Sigmoid colon (tissue), 7 donors: ENCODE results near the gene HABP4. TPM values are rescaled to one million over a fixed set of nuclear protein-coding genes. Genes with fewer than 3 reads are reported as not detected.
A peak's percentile ranks its signal among the peaks of the same experiment; 100 is the strongest.

Experiments used
- DNase-seq: peaks from one replicate; pipeline ENCODE4 v3.0.0-alpha.2; 2019
- H3K27ac ChIP-seq, 4 donors: fragments of 200-600 bp; sonication (generic); one replicate each; pipeline ENCODE4 v1.5.1; 2016 to 2019; ENCODE audit warnings: mild to moderate bottlenecking in 1 of 4
- H3K27me3 ChIP-seq, 3 donors: fragments of 200-600 bp; sonication (generic); one replicate each; pipeline ENCODE4 v1.5.1; 2019; ENCODE audit warnings: mild to moderate bottlenecking in 1 of 3
- H3K36me3 ChIP-seq, 4 donors: fragments of 200-600 bp; sonication (generic); one replicate each; pipeline ENCODE4 v1.5.1; 2016 to 2019
- H3K4me1 ChIP-seq, 4 donors: fragments of 200-600 bp; sonication (generic); one replicate each; pipeline ENCODE4 v1.5.1; 2017 to 2019
- H3K4me3 ChIP-seq, 4 donors: fragments of 200-600 bp; sonication (generic); one replicate each; pipeline ENCODE4 v1.5.1; 2017 to 2019; ENCODE audit warnings: mild to moderate bottlenecking in 2 of 4, moderate library complexity in 1 of 4
- H3K9me3 ChIP-seq, 4 donors: fragments of 200-600 bp in 3 of 4; sonication (generic) in 3 of 4; one replicate each; pipeline versions ENCODE4 v1.5.1 to v1.6.1; 2013 to 2019
- CTCF ChIP-seq, 4 experiments: fragments of 450-650 bp in 3 of 4; fragments of 200-600 bp in 1 of 4; IDR thresholded peaks; one replicate each; pipeline ENCODE4 v1.5.1; 2016 to 2019; ENCODE audit warnings: antibody characterized with exemption in 4 of 4, mild to moderate bottlenecking in 3 of 4, moderate library complexity in 2 of 4
- EP300 ChIP-seq, 4 donors: sonication (generic); formaldehyde crosslinking; IDR thresholded peaks; one replicate each; pipeline ENCODE4 v1.6.1; 2017; ENCODE audit warnings: antibody characterized with exemption in 4 of 4
- POLR2A ChIP-seq, 2 donors: fragments of 450-650 bp; IDR thresholded peaks; one replicate each; pipeline ENCODE4 v1.6.1; 2016; ENCODE audit warnings: antibody characterized with exemption in 2 of 2, mild to moderate bottlenecking in 2 of 2, moderate library complexity in 2 of 2
- POLR2AphosphoS5 ChIP-seq, 4 donors: sonication (generic); formaldehyde crosslinking; IDR thresholded peaks; one replicate each; pipeline ENCODE4 v1.6.1; 2017; ENCODE audit warnings: antibody characterized with exemption in 4 of 4
- WGBS, 2 donors: extraction: QIAGEN DNeasy Blood & Tissue Kit; methylation state at CpG; one replicate each; pipeline ENCODE4 v1.1.7; 2013; 5-methylcytosine and 5-hydroxymethylcytosine counted together
- intact Hi-C: fragments of 100-400 bp; cut with DNase I; formaldehyde crosslinking; loops from one replicate; pipeline ENCODE4 v1.15.1; 2023
- polyA plus RNA-seq, 3 donors: library from polyadenylated mRNA; stranded (reverse); fragments of 200-250 nt; gene quantifications; one replicate each; pipeline ENCODE4 v1.2.3, GENCODE V29; 2013
- total RNA-seq, 4 donors: library from RNA; depleted of rRNA; stranded (reverse); fragments of >200 nt; gene quantifications; one replicate each; pipeline ENCODE4 v1.1.0, GENCODE V29; 2016
- donor health status: healthy with polysubstance abuse.
- donor health status: Bipolar disorder and iron deficiency.
- donor health status: healthy.

HABP4 gene
- total and polyA plus RNA-seq, 7 donors = 2.5 to 23.5 (median 12.5) TPM

- TF ChIP-seq POLR2A (IDR thresholded peaks at IDR 0.05) = no peak
- TF ChIP-seq POLR2AphosphoS5 (IDR thresholded peaks at IDR 0.05) = no peak
- no peak for TF ChIP-seq EP300 (IDR thresholded peaks at IDR 0.05)
- TF ChIP-seq CTCF (IDR thresholded peaks at IDR 0.05) = no peak
- Histone ChIP-seq H3K9me3 (no peaks in the 10 kb centered on the region), H3K27me3 (no peaks in the 10 kb centered on the region), H3K36me3 (peaks cover 0 to 55% (median 4%) of the 10 kb centered on the region in 4 donors), H3K27ac (no peak overlapping the region), H3K4me1 (peaks cover 0 to 7% (median 0%) of the 10 kb centered on the region in 4 donors), H3K4me3 (no peak overlapping the region)
- WGBS, 2 donors = 79 to 85% methylated on average over 4 of the region's 4 CpGs
- DNase-seq = no peak
- intact Hi-C loops = no loop called here
Measured at GRCh38 chr9:96510258-96510657, 60.3 kb downstream of the HABP4 start.

GRCh38 chr9:96512240-96512639 lies 62.3 kb downstream of the HABP4 start:
- H3K9me3 ChIP-seq = no peaks in the 10 kb centered on the region
- no peak for DNase-seq
- H3K36me3 ChIP-seq = peaks cover 0 to 42% (median 4%) of the 10 kb centered on the region in 4 donors
- H3K4me1 ChIP-seq = peaks cover 0 to 12% (median 0%) of the 10 kb centered on the region in 4 donors
- H3K27me3 ChIP-seq = no peaks in the 10 kb centered on the region
- WGBS, 2 donors = 93 to 94% methylated on average over 3 of the region's 3 CpGs
- intact Hi-C loops = no loop called here
- H3K27ac ChIP-seq = no peak overlapping the region
- TF ChIP-seq POLR2AphosphoS5 (IDR thresholded peaks at IDR 0.05) (no peak), CTCF (IDR thresholded peaks at IDR 0.05) (no peak), POLR2A (IDR thresholded peaks at IDR 0.05) (no peak), EP300 (IDR thresholded peaks at IDR 0.05) (no peak)
- H3K4me3 ChIP-seq = no peak overlapping the region

- no peaks in the 10 kb centered on the region for H3K9me3 ChIP-seq
- intact Hi-C loops = no loop called here
- no peaks in the 10 kb centered on the region for H3K27me3 ChIP-seq
- H3K4me3 ChIP-seq = no peak overlapping the region
- WGBS, 2 donors = 97 to 98% methylated on average over 5 of the region's 5 CpGs
- peaks cover 0 to 38% (median 4%) of the 10 kb centered on the region in 4 donors for H3K36me3 ChIP-seq
- H3K27ac ChIP-seq = peak overlapping the region in 2 of 4 donors; percentile 40 to 75
- H3K4me1 ChIP-seq = peaks cover 0 to 12% (median 0%) of the 10 kb centered on the region in 4 donors
- TF ChIP-seq EP300 (IDR thresholded peaks at IDR 0.05) (no peak), CTCF (IDR thresholded peaks at IDR 0.05) (no peak), POLR2AphosphoS5 (IDR thresholded peaks at IDR 0.05) (no peak)
- DNase-seq = no peak
Measured at GRCh38 chr9:96513622-96514021, 63.7 kb downstream of the HABP4 start.

GRCh38 chr9:96514108-96514799 lies 64.3 kb downstream of the HABP4 start:
- TF ChIP-seq CTCF (IDR thresholded peaks at IDR 0.05) (no peak), EP300 (IDR thresholded peaks at IDR 0.05) (no peak), POLR2A (IDR thresholded peaks at IDR 0.05) (no peak), POLR2AphosphoS5 (IDR thresholded peaks at IDR 0.05) (no peak)
- Histone ChIP-seq H3K36me3 (peaks cover 0 to 35% (median 4%) of the 10 kb centered on the region in 4 donors), H3K4me3 (no peak overlapping the region), H3K27ac (peak overlapping the region; percentile 16 to 75 (median 36)), H3K9me3 (no peaks in the 10 kb centered on the region), H3K4me1 (peaks cover 0 to 12% (median 0%) of the 10 kb centered on the region in 4 donors), H3K27me3 (no peaks in the 10 kb centered on the region)
- no peak for DNase-seq
- intact Hi-C loops = no loop called here
- WGBS, 2 donors = 86 to 90% methylated on average over 9 of the region's 9 CpGs
